ENCODE measurements around the gene PGRMC1. TPM values are rescaled to one million over a fixed set of nuclear protein-coding genes. Genes with fewer than 3 reads are reported as not detected.

Gene PGRMC1
- total RNA-seq, 1 experiment from 2014 or later = 177 TPM

DNA sequence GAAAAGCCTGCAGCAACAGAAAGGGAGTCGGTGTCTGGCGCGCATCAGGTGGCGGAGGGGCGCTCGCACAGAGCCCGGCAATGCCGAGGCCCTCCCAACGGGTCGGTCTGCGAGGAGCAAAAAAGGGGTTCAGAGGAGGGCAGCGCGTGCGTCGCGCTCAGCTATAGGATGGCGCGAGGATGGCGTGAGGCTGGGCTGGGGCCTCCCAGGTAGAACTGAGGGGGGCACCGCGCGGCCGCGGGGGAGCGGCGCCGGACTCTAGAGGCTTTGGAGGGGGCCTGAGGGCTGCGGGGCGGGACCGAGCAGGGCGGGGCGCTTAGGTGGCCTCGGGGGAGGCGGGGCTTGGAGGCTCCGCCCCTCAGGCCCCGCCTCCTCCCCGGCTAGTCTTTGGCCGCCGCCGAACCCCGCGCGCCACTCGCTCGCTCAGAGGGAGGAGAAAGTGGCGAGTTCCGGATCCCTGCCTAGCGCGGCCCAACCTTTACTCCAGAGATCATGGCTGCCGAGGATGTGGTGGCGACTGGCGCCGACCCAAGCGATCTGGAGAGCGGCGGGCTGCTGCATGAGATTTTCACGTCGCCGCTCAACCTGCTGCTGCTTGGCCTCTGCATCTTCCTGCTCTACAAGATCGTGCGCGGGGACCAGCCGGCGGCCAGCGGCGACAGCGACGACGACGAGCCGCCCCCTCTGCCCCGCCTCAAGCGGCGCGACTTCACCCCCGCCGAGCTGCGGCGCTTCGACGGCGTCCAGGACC is at the start of gene PGRMC1 (continued):
- TF ChIP-seq OVOL2 (CRISPR knock-in tag; IDR thresholded peaks at IDR 0.05; ENCODE audit: borderline replicate concordance) = no peak
- no peak for TF ChIP-seq ATF1 (CRISPR knock-in tag; IDR thresholded peaks at IDR 0.05)
- TF ChIP-seq FOXJ3 (CRISPR knock-in tag; IDR thresholded peaks at IDR 0.05; ENCODE audit: borderline replicate concordance) = no peak
- TF ChIP-seq, protein P1, sequence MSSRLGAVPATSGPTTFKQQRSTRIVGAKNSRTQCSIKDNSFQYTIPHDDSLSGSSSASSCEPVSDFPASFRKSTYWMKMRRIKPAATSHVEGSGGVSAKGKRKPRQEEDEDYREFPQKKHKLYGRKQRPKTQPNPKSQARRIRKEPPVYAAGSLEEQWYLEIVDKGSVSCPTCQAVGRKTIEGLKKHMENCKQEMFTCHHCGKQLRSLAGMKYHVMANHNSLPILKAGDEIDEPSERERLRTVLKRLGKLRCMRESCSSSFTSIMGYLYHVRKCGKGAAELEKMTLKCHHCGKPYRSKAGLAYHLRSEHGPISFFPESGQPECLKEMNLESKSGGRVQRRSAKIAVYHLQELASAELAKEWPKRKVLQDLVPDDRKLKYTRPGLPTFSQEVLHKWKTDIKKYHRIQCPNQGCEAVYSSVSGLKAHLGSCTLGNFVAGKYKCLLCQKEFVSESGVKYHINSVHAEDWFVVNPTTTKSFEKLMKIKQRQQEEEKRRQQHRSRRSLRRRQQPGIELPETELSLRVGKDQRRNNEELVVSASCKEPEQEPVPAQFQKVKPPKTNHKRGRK (CRISPR knock-in tag; IDR thresholded peaks at IDR 0.05; ENCODE audit: borderline replicate concordance) = no peak

DNA sequence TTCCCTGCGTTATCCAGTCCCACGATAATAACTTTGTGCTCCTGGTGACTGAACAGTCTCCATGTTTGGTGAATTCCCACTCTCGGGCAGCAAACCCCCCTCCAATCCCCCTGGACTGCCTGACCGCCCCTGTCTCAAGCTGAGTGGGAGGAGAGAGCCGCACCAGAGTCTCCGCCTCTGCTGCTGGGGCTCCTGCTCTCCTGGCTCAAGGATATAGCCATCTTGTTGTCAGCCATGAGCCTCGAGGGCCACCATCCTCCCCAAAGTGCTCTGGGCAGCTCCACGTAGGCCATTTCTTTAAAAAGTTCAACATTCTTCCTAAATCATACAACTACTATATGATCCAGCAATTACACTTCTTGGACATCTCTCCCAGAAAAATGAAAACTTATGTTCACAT is 49.3 kb upstream of the PGRMC1 start:
- H3K36me3 Mint-ChIP-seq = no peaks in the 10 kb centered on the region
- H3K27ac Mint-ChIP-seq = no peak overlapping the region
- no peaks in the 10 kb centered on the region for H3K4me1 Mint-ChIP-seq
- no peak overlapping the region for H3K4me3 Mint-ChIP-seq
- no peaks in the 10 kb centered on the region for H3K9me3 Mint-ChIP-seq
- DNase-seq (ENCODE audit: low spot score) (no peak), ATAC-seq (no peak; the same call in 1 of the 2 replicates)
- no peaks in the 10 kb centered on the region for H3K27me3 Mint-ChIP-seq (ENCODE audit: low read depth)
- ChIA-PET POLR2A (interaction anchor here (0.6 kb wide), 1 partner anchor 31 kb away, joined by 5 read pairs; no protein-coding TSS in a partner anchor), CTCF (no interaction called here)
- TF ChIP-seq, protein P2, sequence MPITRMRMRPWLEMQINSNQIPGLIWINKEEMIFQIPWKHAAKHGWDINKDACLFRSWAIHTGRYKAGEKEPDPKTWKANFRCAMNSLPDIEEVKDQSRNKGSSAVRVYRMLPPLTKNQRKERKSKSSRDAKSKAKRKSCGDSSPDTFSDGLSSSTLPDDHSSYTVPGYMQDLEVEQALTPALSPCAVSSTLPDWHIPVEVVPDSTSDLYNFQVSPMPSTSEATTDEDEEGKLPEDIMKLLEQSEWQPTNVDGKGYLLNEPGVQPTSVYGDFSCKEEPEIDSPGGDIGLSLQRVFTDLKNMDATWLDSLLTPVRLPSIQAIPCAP (CRISPR knock-in tag; IDR thresholded peaks at IDR 0.05) = no peak
- TF ChIP-seq RELA (CRISPR knock-in tag; IDR thresholded peaks at IDR 0.05; ENCODE audit: borderline replicate concordance) (no peak), TP53 (CRISPR knock-in tag; IDR thresholded peaks at IDR 0.05) (no peak), ZBTB21 (CRISPR knock-in tag; IDR thresholded peaks at IDR 0.05; ENCODE audit: borderline replicate concordance) (no peak), HMGA2 (CRISPR knock-in tag; IDR thresholded peaks at IDR 0.05) (no peak), JUN (CRISPR knock-in tag; IDR thresholded peaks at IDR 0.05) (no peak), ELF4 (CRISPR knock-in tag; IDR thresholded peaks at IDR 0.05; ENCODE audit: low read depth) (no peak), NR2C2 (CRISPR knock-in tag; IDR thresholded peaks at IDR 0.05) (no peak), ZNF121 (CRISPR knock-in tag; IDR thresholded peaks at IDR 0.05) (no peak)
- TF ChIP-seq, protein P3, sequence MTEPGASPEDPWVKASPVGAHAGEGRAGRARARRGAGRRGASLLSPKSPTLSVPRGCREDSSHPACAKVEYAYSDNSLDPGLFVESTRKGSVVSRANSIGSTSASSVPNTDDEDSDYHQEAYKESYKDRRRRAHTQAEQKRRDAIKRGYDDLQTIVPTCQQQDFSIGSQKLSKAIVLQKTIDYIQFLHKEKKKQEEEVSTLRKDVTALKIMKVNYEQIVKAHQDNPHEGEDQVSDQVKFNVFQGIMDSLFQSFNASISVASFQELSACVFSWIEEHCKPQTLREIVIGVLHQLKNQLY (CRISPR knock-in tag; IDR thresholded peaks at IDR 0.05) = no peak
- TF ChIP-seq, protein P4, sequence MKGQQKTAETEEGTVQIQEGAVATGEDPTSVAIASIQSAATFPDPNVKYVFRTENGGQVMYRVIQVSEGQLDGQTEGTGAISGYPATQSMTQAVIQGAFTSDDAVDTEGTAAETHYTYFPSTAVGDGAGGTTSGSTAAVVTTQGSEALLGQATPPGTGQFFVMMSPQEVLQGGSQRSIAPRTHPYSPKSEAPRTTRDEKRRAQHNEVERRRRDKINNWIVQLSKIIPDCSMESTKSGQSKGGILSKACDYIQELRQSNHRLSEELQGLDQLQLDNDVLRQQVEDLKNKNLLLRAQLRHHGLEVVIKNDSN (CRISPR knock-in tag; IDR thresholded peaks at IDR 0.05) = no peak
- TF ChIP-seq, protein P5, sequence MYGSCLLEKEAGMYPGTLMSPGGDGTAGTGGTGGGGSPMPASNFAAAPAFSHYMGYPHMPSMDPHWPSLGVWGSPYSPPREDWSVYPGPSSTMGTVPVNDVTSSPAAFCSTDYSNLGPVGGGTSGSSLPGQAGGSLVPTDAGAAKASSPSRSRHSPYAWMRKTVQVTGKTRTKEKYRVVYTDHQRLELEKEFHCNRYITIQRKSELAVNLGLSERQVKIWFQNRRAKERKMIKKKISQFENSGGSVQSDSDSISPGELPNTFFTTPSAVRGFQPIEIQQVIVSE (CRISPR knock-in tag; IDR thresholded peaks at IDR 0.05; ENCODE audit: borderline replicate concordance) = no peak
- TF ChIP-seq, protein P6, sequence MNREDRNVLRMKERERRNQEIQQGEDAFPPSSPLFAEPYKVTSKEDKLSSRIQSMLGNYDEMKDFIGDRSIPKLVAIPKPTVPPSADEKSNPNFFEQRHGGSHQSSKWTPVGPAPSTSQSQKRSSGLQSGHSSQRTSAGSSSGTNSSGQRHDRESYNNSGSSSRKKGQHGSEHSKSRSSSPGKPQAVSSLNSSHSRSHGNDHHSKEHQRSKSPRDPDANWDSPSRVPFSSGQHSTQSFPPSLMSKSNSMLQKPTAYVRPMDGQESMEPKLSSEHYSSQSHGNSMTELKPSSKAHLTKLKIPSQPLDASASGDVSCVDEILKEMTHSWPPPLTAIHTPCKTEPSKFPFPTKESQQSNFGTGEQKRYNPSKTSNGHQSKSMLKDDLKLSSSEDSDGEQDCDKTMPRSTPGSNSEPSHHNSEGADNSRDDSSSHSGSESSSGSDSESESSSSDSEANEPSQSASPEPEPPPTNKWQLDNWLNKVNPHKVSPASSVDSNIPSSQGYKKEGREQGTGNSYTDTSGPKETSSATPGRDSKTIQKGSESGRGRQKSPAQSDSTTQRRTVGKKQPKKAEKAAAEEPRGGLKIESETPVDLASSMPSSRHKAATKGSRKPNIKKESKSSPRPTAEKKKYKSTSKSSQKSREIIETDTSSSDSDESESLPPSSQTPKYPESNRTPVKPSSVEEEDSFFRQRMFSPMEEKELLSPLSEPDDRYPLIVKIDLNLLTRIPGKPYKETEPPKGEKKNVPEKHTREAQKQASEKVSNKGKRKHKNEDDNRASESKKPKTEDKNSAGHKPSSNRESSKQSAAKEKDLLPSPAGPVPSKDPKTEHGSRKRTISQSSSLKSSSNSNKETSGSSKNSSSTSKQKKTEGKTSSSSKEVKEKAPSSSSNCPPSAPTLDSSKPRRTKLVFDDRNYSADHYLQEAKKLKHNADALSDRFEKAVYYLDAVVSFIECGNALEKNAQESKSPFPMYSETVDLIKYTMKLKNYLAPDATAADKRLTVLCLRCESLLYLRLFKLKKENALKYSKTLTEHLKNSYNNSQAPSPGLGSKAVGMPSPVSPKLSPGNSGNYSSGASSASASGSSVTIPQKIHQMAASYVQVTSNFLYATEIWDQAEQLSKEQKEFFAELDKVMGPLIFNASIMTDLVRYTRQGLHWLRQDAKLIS (CRISPR knock-in tag; IDR thresholded peaks at IDR 0.05; ENCODE audit: borderline replicate concordance) = no peak
- TF ChIP-seq, protein P7, sequence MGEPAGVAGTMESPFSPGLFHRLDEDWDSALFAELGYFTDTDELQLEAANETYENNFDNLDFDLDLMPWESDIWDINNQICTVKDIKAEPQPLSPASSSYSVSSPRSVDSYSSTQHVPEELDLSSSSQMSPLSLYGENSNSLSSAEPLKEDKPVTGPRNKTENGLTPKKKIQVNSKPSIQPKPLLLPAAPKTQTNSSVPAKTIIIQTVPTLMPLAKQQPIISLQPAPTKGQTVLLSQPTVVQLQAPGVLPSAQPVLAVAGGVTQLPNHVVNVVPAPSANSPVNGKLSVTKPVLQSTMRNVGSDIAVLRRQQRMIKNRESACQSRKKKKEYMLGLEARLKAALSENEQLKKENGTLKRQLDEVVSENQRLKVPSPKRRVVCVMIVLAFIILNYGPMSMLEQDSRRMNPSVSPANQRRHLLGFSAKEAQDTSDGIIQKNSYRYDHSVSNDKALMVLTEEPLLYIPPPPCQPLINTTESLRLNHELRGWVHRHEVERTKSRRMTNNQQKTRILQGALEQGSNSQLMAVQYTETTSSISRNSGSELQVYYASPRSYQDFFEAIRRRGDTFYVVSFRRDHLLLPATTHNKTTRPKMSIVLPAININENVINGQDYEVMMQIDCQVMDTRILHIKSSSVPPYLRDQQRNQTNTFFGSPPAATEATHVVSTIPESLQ (CRISPR knock-in tag; IDR thresholded peaks at IDR 0.05) = no peak
- TF ChIP-seq, protein P8, sequence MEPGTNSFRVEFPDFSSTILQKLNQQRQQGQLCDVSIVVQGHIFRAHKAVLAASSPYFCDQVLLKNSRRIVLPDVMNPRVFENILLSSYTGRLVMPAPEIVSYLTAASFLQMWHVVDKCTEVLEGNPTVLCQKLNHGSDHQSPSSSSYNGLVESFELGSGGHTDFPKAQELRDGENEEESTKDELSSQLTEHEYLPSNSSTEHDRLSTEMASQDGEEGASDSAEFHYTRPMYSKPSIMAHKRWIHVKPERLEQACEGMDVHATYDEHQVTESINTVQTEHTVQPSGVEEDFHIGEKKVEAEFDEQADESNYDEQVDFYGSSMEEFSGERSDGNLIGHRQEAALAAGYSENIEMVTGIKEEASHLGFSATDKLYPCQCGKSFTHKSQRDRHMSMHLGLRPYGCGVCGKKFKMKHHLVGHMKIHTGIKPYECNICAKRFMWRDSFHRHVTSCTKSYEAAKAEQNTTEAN (CRISPR knock-in tag; IDR thresholded peaks at IDR 0.05) = no peak
- TF ChIP-seq, protein P9, sequence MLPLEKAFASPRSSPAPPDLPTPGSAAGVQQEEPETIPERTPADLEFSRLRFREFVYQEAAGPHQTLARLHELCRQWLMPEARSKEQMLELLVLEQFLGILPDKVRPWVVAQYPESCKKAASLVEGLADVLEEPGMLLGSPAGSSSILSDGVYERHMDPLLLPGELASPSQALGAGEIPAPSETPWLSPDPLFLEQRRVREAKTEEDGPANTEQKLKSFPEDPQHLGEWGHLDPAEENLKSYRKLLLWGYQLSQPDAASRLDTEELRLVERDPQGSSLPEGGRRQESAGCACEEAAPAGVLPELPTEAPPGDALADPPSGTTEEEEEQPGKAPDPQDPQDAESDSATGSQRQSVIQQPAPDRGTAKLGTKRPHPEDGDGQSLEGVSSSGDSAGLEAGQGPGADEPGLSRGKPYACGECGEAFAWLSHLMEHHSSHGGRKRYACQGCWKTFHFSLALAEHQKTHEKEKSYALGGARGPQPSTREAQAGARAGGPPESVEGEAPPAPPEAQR (CRISPR knock-in tag; IDR thresholded peaks at IDR 0.05) = no peak
- TF ChIP-seq, protein P10, sequence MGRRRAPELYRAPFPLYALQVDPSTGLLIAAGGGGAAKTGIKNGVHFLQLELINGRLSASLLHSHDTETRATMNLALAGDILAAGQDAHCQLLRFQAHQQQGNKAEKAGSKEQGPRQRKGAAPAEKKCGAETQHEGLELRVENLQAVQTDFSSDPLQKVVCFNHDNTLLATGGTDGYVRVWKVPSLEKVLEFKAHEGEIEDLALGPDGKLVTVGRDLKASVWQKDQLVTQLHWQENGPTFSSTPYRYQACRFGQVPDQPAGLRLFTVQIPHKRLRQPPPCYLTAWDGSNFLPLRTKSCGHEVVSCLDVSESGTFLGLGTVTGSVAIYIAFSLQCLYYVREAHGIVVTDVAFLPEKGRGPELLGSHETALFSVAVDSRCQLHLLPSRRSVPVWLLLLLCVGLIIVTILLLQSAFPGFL (CRISPR knock-in tag; IDR thresholded peaks at IDR 0.05; ENCODE audit: borderline replicate concordance) = no peak

Measured in WTC11 (cell line).